NCI-H2029 (cell line): ENCODE data around the gene KCTD14.
"Not testable (repeated sequence)": the region's sequence is repeated elsewhere in the genome, so short reads cannot be mapped to it uniquely, and the experiment has no call there.

ENCODE experiments used
- DNase-seq: peaks from one replicate; lab custom pipeline; 2025; lab: John Stamatoyannopoulos, UW

The KCTD14 gene

GRCh38 chr11:78023426-78023825 is 350 bp upstream of the KCTD14 start:
- DNase-seq: no peak

- no peak for DNase-seq
Measured at GRCh38 chr11:78021611-78022010, 1.5 kb downstream of the KCTD14 start.

GRCh38 chr11:78020246-78020645 is 2.8 kb downstream of the KCTD14 start:
- no peak for DNase-seq

DNA sequence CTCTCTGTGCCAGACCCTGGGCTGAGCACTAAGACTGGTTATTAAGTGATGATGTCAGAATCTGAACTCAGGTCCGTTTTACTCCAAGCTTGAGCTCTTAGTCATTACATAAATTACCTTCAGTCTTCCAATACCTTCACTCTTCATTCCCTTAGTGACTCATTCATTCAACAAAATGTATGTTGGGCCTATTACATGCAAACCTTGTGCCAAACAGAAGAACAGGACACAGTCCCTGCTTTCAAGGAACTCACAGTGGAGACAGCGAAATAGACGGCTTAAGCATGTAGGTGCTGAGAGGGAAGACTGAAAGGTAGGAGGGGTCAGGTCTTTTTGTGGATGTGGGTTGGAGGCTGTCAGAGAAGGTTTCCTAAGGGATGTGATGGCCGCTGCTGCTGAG is 3.3 kb downstream of the KCTD14 start:
- no peak for DNase-seq

GRCh38 chr11:78015878-78016277 is 7.2 kb downstream of the KCTD14 start:
- DNase-seq: no peak

GRCh38 chr11:78014937-78015520 is 8.0 kb downstream of the KCTD14 start:
- DNase-seq: not testable (repeated sequence)

GRCh38 chr11:78011301-78011700 is 11.8 kb downstream of the KCTD14 start:
- no peak for DNase-seq

- DNase-seq: no peak
Measured at GRCh38 chr11:78010755-78011154, 12.3 kb downstream of the KCTD14 start.

- no peak for DNase-seq
Measured at GRCh38 chr11:78010304-78010703, 12.8 kb downstream of the KCTD14 start.

GRCh38 chr11:78009062-78009461 is 14.0 kb downstream of the KCTD14 start:
- DNase-seq: no peak

- peak; percentile 50 for DNase-seq
Measured at GRCh38 chr11:78000193-78000592, 22.9 kb downstream of the KCTD14 start.

- DNase-seq: no peak
Measured at GRCh38 chr11:77999446-78000030, 23.5 kb downstream of the KCTD14 start.

GRCh38 chr11:77994434-77995362 is 28.4 kb downstream of the KCTD14 start, which contains the start of gene INTS4:
INTS4 (minus strand) TSS chr11:77994668; CDS start chr11:77994643, 25 bp downstream.
- DNase-seq: peak; percentile 99

- DNase-seq: no peak
Measured at GRCh38 chr11:77993902-77994301, 29.2 kb downstream of the KCTD14 start.

GRCh38 chr11:77990981-77991380 is 32.1 kb downstream of the KCTD14 start:
- DNase-seq: no peak

- not testable (repeated sequence) for DNase-seq
Measured at GRCh38 chr11:77986456-77986855, 36.6 kb downstream of the KCTD14 start.

DNA sequence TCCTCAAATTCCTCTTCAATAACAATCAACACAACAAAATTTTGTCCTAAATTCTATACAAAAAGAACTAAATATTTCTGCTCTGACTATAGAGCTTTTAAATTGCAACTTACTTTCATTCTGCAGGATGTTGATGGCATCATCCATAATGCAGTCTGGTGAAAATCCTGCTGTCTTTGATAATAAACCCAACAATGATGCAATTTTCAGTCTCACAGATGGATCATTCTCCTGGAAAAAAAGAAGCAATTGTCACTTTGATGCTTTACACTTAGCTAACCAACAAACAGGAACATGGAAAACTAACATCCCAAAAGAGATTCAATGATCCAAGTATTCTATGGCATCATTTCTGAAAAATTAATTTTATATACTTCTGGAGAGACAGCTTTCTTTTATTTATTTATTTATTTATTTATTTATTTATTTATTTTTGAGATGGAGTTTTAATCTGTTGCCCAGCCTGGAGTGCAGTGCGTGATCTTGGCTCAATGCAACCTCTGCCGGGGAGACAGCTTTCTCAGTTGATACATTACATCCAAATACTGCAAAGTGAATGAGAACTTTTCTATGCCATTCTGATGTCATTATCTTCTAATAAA is 41.6 kb downstream of the KCTD14 start:
- no peak for DNase-seq

- no peak for DNase-seq
Measured at GRCh38 chr11:77968337-77968736, 54.7 kb downstream of the KCTD14 start.

GRCh38 chr11:77967753-77968152 is 55.3 kb downstream of the KCTD14 start:
- DNase-seq: peak; percentile 58

- peak; percentile 43 for DNase-seq
Measured at GRCh38 chr11:77967121-77967520, 56.0 kb downstream of the KCTD14 start.

GRCh38 chr11:77966338-77966737 is 56.7 kb downstream of the KCTD14 start:
- peak; percentile 63 for DNase-seq
